Measurements from ENCODE around the gene GCN1. TPM values are rescaled to one million over a fixed set of nuclear protein-coding genes. Genes with fewer than 3 reads are reported as not detected.

The GCN1 gene
- total and polyA plus RNA-seq, 10 of the 15 experiments (the other 5 are each of a cell fraction or from before 2014, with no cell fraction given), result 10.8 to 150 (median 58.3) TPM

- ChIA-PET POLR2A (no interaction called here), CTCF (interaction anchor here (1.5 to 1.6 kb wide), 2 partner anchors 10 to 23 kb away, joined by 3 to 5 read pairs; no protein-coding TSS in a partner anchor), RAD21 (ENCODE audit: unreplicated experiment) (no interaction called here), SMC1A (ENCODE audit: uncharacterized antibody, unreplicated experiment) (interaction anchor here (1.0 kb wide), 1 partner anchor 23 kb away, joined by 3 read pairs; no protein-coding TSS in a partner anchor)
- in situ Hi-C loops (cut with MboI), result no loop called here
- Histone ChIP-seq H3K9ac (ENCODE audit: control insufficient read depth, insufficient read depth, low read length) (no peak overlapping the region), H4K20me1 (ENCODE audit: control insufficient read depth, insufficient read depth) (no peaks in the 10 kb centered on the region; the same call in 1 of the 2 replicates), H3K27me3 (replicated peaks in 1 of 2; ENCODE audit: control insufficient read depth in 2 of 2, insufficient read depth in 2 of 2, low read length in 1 of 2) (no peaks in the 10 kb centered on the region), H3K4me1 (ENCODE audit: control insufficient read depth, insufficient read depth, low read length) (peaks cover 8% of the 10 kb centered on the region), H3K9me3 (replicated peaks; ENCODE audit: control insufficient read depth, insufficient read depth, low read length) (no peaks in the 10 kb centered on the region), H3K79me2 (ENCODE audit: control insufficient read depth, insufficient read depth, low read length) (peaks cover 18% of the 10 kb centered on the region), H3K4me2 (ENCODE audit: control insufficient read depth, insufficient read depth) (no peak overlapping the region), H3K4me3 (no peak overlapping the region), H3K36me3 (ENCODE audit: control insufficient read depth in 2 of 2, insufficient read depth in 2 of 2, low read length in 1 of 2) (peaks cover 35 to 71% of the 10 kb centered on the region in 2 experiments), H3K27ac (ENCODE audit: control insufficient read depth, insufficient read depth) (no peak overlapping the region), H2AFZ (ENCODE audit: control insufficient read depth, low read depth, low read length) (no peak overlapping the region)
- ATAC-seq (no peak), FAIRE-seq (no peak), DNase-seq (ENCODE audit: low read depth, low spot score) (no peak)
- TF ChIP-seq POLR2A (IDR thresholded peaks at IDR 0.05; ENCODE audit: low read depth, low read length) (peak; percentile 48), POU2F2 (IDR thresholded peaks at IDR 0.05; ENCODE audit: borderline replicate concordance, low read depth, low read length) (no peak)
- intact Hi-C loops (cut with micrococcal nuclease; ENCODE audit: unreplicated experiment), result no loop called here
- no TSS peak for BruUV-seq (replicated peaks)
- WGBS (ENCODE audit: insufficient coverage, insufficient replicate concordance, low lambda C conversion rate, missing lambda C conversion rate), result 93% methylated on average over 26 of the region's 34 CpGs
Measured at GRCh38 chr12:120096671-120097202, 97.8 kb downstream of the GCN1 start.

GRCh38 chr12:120095736-120096135 lies 98.8 kb downstream of the GCN1 start:
- DNase-seq (ENCODE audit: low read depth, low spot score) (no peak), ATAC-seq (no peak), FAIRE-seq (no peak)
- POLR2A ChIA-PET, result no interaction called here
- CTCF ChIA-PET, result interaction anchor here (0.7 kb wide), 1 partner anchor 29 kb away, joined by 3 read pairs; no protein-coding TSS in a partner anchor
- Histone ChIP-seq H3K27ac (ENCODE audit: control insufficient read depth, insufficient read depth) (no peak overlapping the region), H4K20me1 (ENCODE audit: control insufficient read depth, insufficient read depth) (no peaks in the 10 kb centered on the region; the same call in 1 of the 2 replicates), H3K9me3 (replicated peaks; ENCODE audit: control insufficient read depth, insufficient read depth, low read length) (no peaks in the 10 kb centered on the region), H3K27me3 (replicated peaks in 1 of 2; ENCODE audit: control insufficient read depth in 2 of 2, insufficient read depth in 2 of 2, low read length in 1 of 2) (no peaks in the 10 kb centered on the region), H3K4me2 (ENCODE audit: control insufficient read depth, insufficient read depth) (no peak overlapping the region), H3K36me3 (ENCODE audit: control insufficient read depth in 2 of 2, insufficient read depth in 2 of 2, low read length in 1 of 2) (peaks cover 30 to 62% of the 10 kb centered on the region in 2 experiments), H3K79me2 (ENCODE audit: control insufficient read depth, insufficient read depth, low read length) (peaks cover 9% of the 10 kb centered on the region), H3K4me3 (no peak overlapping the region), H2AFZ (ENCODE audit: control insufficient read depth, low read depth, low read length) (no peak overlapping the region), H3K4me1 (ENCODE audit: control insufficient read depth, insufficient read depth, low read length) (no peaks in the 10 kb centered on the region), H3K9ac (ENCODE audit: control insufficient read depth, insufficient read depth, low read length) (no peak overlapping the region)
- intact Hi-C loops (cut with micrococcal nuclease; ENCODE audit: unreplicated experiment) (no loop called here), in situ Hi-C loops (cut with MboI) (no loop called here)
- RAD21 ChIA-PET (ENCODE audit: unreplicated experiment), result no interaction called here
- 88% methylated on average over 8 of the region's 8 CpGs for WGBS (ENCODE audit: insufficient coverage, insufficient replicate concordance, low lambda C conversion rate, missing lambda C conversion rate)
- BruUV-seq (replicated peaks), result TSS peak; percentile 57
- SMC1A ChIA-PET (ENCODE audit: uncharacterized antibody, unreplicated experiment), result interaction anchor here (1.0 kb wide), 1 partner anchor 24 kb away, joined by 3 read pairs; no protein-coding TSS in a partner anchor
- TF ChIP-seq, protein P1, sequence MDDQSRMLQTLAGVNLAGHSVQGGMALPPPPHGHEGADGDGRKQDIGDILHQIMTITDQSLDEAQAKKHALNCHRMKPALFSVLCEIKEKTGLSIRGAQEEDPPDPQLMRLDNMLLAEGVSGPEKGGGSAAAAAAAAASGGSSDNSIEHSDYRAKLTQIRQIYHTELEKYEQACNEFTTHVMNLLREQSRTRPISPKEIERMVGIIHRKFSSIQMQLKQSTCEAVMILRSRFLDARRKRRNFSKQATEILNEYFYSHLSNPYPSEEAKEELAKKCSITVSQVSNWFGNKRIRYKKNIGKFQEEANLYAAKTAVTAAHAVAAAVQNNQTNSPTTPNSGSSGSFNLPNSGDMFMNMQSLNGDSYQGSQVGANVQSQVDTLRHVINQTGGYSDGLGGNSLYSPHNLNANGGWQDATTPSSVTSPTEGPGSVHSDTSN (IDR thresholded peaks at IDR 0.05; ENCODE audit: insufficient replicate concordance, low read depth, low read length), result no peak
- TF ChIP-seq FOXK2 (IDR thresholded peaks at IDR 0.05) (no peak), STAT3 (IDR thresholded peaks at IDR 0.05; ENCODE audit: low read depth, low read length) (no peak), SP1 (IDR thresholded peaks at IDR 0.05; ENCODE audit: low read depth, low read length) (no peak), MXI1 (IDR thresholded peaks at IDR 0.05; ENCODE audit: low read depth, low read length) (no peak), E2F4 (IDR thresholded peaks at IDR 0.05; ENCODE audit: low read depth, low read length) (no peak), SMARCA5 (IDR thresholded peaks at IDR 0.05) (no peak), CHD1 (IDR thresholded peaks at IDR 0.05; ENCODE audit: low read depth, low read length) (no peak), BMI1 (IDR thresholded peaks at IDR 0.05; ENCODE audit: borderline replicate concordance) (no peak), NR2C1 (IDR thresholded peaks at IDR 0.05) (no peak), RELA (IDR thresholded peaks at IDR 0.05; ENCODE audit: borderline replicate concordance, partially characterized antibody) (no peak), KDM1A (IDR thresholded peaks at IDR 0.05; ENCODE audit: borderline replicate concordance) (no peak)
- TF ChIP-seq, protein P2, sequence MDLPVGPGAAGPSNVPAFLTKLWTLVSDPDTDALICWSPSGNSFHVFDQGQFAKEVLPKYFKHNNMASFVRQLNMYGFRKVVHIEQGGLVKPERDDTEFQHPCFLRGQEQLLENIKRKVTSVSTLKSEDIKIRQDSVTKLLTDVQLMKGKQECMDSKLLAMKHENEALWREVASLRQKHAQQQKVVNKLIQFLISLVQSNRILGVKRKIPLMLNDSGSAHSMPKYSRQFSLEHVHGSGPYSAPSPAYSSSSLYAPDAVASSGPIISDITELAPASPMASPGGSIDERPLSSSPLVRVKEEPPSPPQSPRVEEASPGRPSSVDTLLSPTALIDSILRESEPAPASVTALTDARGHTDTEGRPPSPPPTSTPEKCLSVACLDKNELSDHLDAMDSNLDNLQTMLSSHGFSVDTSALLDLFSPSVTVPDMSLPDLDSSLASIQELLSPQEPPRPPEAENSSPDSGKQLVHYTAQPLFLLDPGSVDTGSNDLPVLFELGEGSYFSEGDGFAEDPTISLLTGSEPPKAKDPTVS (IDR thresholded peaks at IDR 0.05; ENCODE audit: low read depth, low read length), result no peak
